Transverse colon (tissue), 3 donors: Measurements from ENCODE around the gene SHC2.

Source experiments
- EP300 ChIP-seq: sonication (generic); formaldehyde crosslinking; IDR thresholded peaks from one replicate; pipeline ENCODE4 v1.6.1; 2017; ENCODE audit warnings: antibody characterized with exemption, low read depth
- TF ChIP-seq, protein P1 (sequence below), 5 experiments: fragments of 200-600 bp in 3 of 5; fragments of 450-650 bp in 2 of 5; sonication (generic) in 3 of 5; IDR thresholded peaks; 1 replicate in 2 of 5; 2 replicates in 3 of 5; pipeline ENCODE4 v1.5.1; 2016 to 2017; ENCODE audit warnings: antibody characterized with exemption in 5 of 5, inconsistent platforms in 3 of 5, mild to moderate bottlenecking in 2 of 5, moderate library complexity in 1 of 5

DNA sequence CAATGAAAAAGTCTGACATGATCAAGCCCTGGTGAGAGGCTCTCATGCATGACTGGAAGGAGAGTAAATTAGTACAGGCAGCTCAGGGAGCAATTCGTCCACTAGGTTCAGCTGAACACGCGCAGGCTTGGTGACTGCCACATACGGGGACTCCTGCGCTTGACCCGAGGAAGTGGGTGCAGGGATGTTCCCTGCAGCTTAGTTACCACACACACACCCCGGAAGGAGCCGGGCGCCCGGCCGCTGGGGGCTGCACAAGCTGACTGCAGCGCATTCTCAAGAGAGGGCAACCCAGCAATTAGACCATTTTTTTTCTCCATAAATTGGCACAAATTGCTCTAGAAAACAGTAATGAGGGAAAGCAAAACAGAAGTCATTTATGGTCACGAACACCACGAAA, 93.3 kb downstream of the SHC2 start:
- no peak for TF ChIP-seq EP300
- TF ChIP-seq, protein P1, sequence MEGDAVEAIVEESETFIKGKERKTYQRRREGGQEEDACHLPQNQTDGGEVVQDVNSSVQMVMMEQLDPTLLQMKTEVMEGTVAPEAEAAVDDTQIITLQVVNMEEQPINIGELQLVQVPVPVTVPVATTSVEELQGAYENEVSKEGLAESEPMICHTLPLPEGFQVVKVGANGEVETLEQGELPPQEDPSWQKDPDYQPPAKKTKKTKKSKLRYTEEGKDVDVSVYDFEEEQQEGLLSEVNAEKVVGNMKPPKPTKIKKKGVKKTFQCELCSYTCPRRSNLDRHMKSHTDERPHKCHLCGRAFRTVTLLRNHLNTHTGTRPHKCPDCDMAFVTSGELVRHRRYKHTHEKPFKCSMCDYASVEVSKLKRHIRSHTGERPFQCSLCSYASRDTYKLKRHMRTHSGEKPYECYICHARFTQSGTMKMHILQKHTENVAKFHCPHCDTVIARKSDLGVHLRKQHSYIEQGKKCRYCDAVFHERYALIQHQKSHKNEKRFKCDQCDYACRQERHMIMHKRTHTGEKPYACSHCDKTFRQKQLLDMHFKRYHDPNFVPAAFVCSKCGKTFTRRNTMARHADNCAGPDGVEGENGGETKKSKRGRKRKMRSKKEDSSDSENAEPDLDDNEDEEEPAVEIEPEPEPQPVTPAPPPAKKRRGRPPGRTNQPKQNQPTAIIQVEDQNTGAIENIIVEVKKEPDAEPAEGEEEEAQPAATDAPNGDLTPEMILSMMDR (IDR thresholded peaks at IDR 0.05), result no peak
